Smooth muscle cell (in vitro differentiated cells): ENCODE results near the gene CHD9. TPM values are rescaled to one million over a fixed set of nuclear protein-coding genes. Genes with fewer than 3 reads are reported as not detected.
"Not testable (repeated sequence)": the region's sequence is repeated elsewhere in the genome, so short reads cannot be mapped to it uniquely, and the experiment has no call there.

Experiments
- DNase-seq: peaks from one replicate; lab custom pipeline; 2025; ENCODE audit not compliant: unreplicated experiment; lab: John Stamatoyannopoulos, UW
- H2AFZ ChIP-seq: fragments of 200-600 bp; sonication (generic); 2 replicates; pipeline ENCODE4 v1.6.0; 2016; ENCODE audit warnings: antibody characterized with exemption, low read depth, mild to moderate bottlenecking
- H3F3A ChIP-seq: fragments of 200-600 bp; sonication (generic); 2 replicates; pipeline ENCODE4 v1.6.0; 2017; ENCODE audit warnings: antibody characterized with exemption, low read depth
- H3K27ac ChIP-seq: fragments of 200-600 bp; sonication (generic); 2 replicates; pipeline ENCODE4 v1.5.1; 2016; ENCODE audit warnings: low read depth, mild to moderate bottlenecking
- H3K27me3 ChIP-seq: fragments of 200-600 bp; sonication (generic); 2 replicates; pipeline ENCODE4 v1.6.1; 2016; ENCODE audit warnings: low read depth, mild to moderate bottlenecking
- H3K36me3 ChIP-seq: fragments of 200-600 bp; sonication (generic); 2 replicates; pipeline ENCODE4 v1.5.1; 2016; ENCODE audit warnings: low read depth
- H3K4me1 ChIP-seq: fragments of 200-600 bp; sonication (generic); 2 replicates; pipeline ENCODE4 v1.5.1; 2016; ENCODE audit warnings: low read depth
- H3K4me2 ChIP-seq: fragments of 200-600 bp; sonication (generic); 2 replicates; pipeline ENCODE4 v1.6.0; 2016; ENCODE audit warnings: mild to moderate bottlenecking
- H3K4me3 ChIP-seq: fragments of 200-600 bp; sonication (generic); 2 replicates; pipeline ENCODE4 v1.5.1; 2016; ENCODE audit warnings: mild to moderate bottlenecking
- H3K79me2 ChIP-seq: fragments of 200-600 bp; sonication (generic); 2 replicates; pipeline ENCODE4 v1.6.0; 2016; ENCODE audit warnings: low read depth, mild to moderate bottlenecking
- H3K9ac ChIP-seq: fragments of 200-600 bp; sonication (generic); 2 replicates; pipeline ENCODE4 v1.6.0; 2016; ENCODE audit warnings: low read depth
- H3K9me3 ChIP-seq: fragments of 200-600 bp; sonication (generic); replicated peaks from 2 replicates; pipeline ENCODE4 v1.5.1; 2016; ENCODE audit warnings: low read depth
- H4K20me1 ChIP-seq: fragments of 200-600 bp; sonication (generic); 2 replicates; pipeline ENCODE4 v1.6.0; 2016; ENCODE audit warnings: low read depth
- WGBS: methylation state at CpG from one replicate; pipeline ENCODE4 v1.1.7; 2016; ENCODE audit warnings: low lambda C conversion rate; 5-methylcytosine and 5-hydroxymethylcytosine counted together
- polyA plus RNA-seq: library from polyadenylated mRNA; unstranded; fragments of >200 nt; fragmentation: Nextera tagmentation; extraction: Ambion mirVana; gene quantifications from 2 replicates; pipeline ENCODE4 v1.2.1, GENCODE V29; 2016
- total RNA-seq: library from RNA; depleted of rRNA; stranded (reverse); fragments of >200 nt; gene quantifications from 2 replicates; pipeline ENCODE4 v1.2.3, GENCODE V29; 2014
- TF ChIP-seq, protein P1 (sequence below): fragments of 200-600 bp; sonication (generic); IDR thresholded peaks from 2 replicates; pipeline ENCODE4 v1.5.1; 2017; ENCODE audit warnings: borderline replicate concordance, mild to moderate bottlenecking, antibody characterized with exemption; ENCODE audit not compliant: insufficient read depth, poor library complexity, severe bottlenecking

Gene CHD9
- total and polyA plus RNA-seq, 2 experiments from 2014 or later = 43.7 to 117 TPM

DNA sequence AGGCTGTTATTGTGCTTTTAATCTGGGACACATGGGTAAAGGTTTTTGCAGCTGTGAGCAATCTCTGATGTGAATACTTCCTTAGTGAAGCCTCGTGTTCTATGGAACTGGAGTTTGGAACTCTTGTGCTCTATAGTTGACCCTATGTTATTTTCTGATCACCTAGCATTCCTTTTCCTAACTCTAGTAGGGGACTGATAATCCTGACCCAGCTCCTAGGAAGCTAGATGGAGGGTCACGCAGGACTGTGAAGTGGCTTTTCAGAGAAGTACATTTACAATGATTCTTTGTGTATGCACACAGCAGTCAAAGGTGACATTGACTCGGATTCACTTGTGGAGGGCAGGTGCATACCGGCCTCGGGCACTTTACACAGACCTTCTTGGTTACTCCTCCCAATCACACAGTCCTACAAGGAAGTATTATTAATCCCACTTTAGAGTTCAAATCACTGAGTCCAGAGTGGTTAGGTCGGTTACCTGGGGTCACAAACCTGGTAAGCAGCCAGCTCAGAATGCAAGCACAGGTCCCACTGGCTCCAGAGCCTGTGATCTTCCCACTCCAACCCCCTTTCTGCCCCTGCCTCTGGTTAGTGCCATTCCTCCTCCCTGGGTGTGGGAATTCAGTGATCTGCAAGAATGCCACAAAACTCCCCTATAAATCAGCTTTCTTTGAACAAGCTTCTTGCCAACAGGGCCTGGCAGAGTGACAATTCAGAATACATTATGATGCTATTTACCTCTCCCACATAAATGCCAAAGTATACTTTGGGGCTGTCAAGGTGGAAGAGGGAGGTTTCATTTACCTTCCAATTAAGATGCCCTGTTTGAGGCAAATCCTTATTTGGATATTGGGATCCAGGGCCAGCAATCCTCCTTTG is 9.2 kb upstream of the CHD9 start:
- DNase-seq = no peak
- Histone ChIP-seq H3K27ac (no peak overlapping the region), H4K20me1 (no peaks in the 10 kb centered on the region), H3K4me3 (no peak overlapping the region), H3K27me3 (no peaks in the 10 kb centered on the region), H3F3A (peaks cover 11% of the 10 kb centered on the region), H3K4me1 (peaks cover 31% of the 10 kb centered on the region), H3K9ac (no peak overlapping the region), H3K36me3 (no peaks in the 10 kb centered on the region), H3K4me2 (no peak overlapping the region), H3K9me3 (no peaks in the 10 kb centered on the region), H3K79me2 (no peaks in the 10 kb centered on the region), H2AFZ (no peak overlapping the region)
- WGBS = 88% methylated on average over 6 of the region's 6 CpGs
- TF ChIP-seq, protein P1, sequence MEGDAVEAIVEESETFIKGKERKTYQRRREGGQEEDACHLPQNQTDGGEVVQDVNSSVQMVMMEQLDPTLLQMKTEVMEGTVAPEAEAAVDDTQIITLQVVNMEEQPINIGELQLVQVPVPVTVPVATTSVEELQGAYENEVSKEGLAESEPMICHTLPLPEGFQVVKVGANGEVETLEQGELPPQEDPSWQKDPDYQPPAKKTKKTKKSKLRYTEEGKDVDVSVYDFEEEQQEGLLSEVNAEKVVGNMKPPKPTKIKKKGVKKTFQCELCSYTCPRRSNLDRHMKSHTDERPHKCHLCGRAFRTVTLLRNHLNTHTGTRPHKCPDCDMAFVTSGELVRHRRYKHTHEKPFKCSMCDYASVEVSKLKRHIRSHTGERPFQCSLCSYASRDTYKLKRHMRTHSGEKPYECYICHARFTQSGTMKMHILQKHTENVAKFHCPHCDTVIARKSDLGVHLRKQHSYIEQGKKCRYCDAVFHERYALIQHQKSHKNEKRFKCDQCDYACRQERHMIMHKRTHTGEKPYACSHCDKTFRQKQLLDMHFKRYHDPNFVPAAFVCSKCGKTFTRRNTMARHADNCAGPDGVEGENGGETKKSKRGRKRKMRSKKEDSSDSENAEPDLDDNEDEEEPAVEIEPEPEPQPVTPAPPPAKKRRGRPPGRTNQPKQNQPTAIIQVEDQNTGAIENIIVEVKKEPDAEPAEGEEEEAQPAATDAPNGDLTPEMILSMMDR = no peak

DNA sequence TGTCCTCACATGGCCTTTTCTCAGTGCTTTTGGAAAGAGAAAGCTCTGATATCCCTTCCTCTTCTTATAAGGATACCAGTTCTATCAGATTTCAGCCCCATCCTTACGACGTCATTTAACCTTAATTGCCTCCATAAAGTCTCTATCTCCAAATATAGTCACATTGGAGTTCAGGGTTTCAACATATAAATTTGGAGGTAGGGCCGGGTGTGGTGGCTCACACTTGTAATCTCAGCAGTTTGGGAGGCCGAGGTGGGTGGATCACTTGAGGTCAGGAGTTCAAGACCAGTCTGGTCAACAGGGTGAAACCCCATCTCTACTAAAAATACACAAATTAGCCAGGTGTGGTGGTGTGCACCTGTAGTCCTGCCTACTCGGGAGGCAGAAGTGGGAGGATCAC is 7.3 kb upstream of the CHD9 start:
- H4K20me1 ChIP-seq, H3K27ac ChIP-seq, H3K4me3 ChIP-seq, H3K27me3 ChIP-seq, H3K9me3 ChIP-seq, H3K36me3 ChIP-seq, H3F3A ChIP-seq, H3K4me2 ChIP-seq, H2AFZ ChIP-seq, H3K9ac ChIP-seq, H3K79me2 ChIP-seq, DNase-seq: not testable (repeated sequence)
- H3K4me1 ChIP-seq = peaks cover 24% of the 10 kb centered on the region
- 93% methylated on average over 5 of the region's 5 CpGs for WGBS

DNA sequence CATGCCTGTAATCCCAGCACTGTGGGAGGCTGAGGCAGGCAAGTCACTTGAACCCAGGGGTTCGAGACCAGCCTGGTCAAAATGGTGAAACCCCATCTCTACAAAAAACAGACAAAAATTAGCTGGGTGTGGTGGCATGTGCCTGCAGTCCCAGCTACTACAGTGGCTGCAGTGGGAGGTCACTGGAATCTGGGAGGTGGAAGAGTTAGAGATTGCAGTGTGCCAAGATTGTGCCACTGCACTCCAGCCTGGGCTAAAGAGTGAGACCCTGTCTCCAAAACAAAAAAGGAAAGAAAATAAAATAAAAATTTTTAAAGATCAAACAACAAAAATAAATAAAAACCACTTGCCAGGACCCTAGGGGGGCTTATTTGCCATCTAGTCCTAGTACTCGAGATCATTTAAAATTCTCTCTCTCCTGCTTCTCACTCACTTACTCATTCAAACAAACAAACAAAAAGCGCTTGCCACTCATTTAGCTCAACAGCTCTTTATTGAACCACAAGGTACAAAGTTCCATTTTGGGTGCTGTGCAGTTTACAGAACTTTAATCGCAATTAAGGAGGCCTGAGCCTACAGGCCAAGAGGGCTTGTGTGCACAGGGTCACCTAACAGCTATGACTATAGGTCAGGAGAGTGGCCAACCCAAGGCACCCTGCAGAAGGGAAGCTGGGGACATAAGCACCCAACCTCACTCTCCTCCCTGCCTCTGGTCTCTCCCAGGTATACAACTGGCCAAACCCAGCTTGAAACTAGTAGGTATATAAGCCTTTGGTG is 6.5 kb upstream of the CHD9 start:
- no peak overlapping the region for H3K4me3 ChIP-seq
- no peak overlapping the region for H3K27ac ChIP-seq
- no peaks in the 10 kb centered on the region for H3K9me3 ChIP-seq
- peaks cover 16% of the 10 kb centered on the region for H3K4me1 ChIP-seq
- no peak for DNase-seq
- no peaks in the 10 kb centered on the region for H3K79me2 ChIP-seq
- H3K27me3 ChIP-seq = no peaks in the 10 kb centered on the region
- 96% methylated on average over 4 of the region's 4 CpGs for WGBS
- no peak overlapping the region for H3K9ac ChIP-seq
- H3K4me2 ChIP-seq = no peak overlapping the region
- H3K36me3 ChIP-seq = no peaks in the 10 kb centered on the region
- TF ChIP-seq, protein P1 = no peak
- H4K20me1 ChIP-seq = no peaks in the 10 kb centered on the region
- no peaks in the 10 kb centered on the region for H3F3A ChIP-seq
- no peak overlapping the region for H2AFZ ChIP-seq

DNA sequence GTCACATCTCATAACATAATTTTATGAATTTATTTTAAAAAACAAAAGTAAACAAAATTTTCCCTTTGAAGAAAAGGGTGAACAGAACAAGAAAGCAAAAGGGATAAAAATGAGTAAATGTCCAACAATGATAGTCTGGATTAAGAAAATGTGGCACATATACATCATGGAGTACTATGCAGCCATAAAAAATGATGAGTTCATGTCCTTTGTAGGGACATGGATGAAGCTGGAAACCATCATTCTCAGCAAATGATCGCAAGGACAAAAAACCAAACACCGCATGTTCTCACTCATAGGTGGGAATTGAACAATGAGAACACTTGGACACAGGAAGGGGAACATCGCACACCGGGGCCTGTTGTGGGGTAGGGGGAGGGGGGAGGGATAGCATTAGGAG is 3.5 kb upstream of the CHD9 start:
- not testable (repeated sequence) for H3K79me2 ChIP-seq, H2AFZ ChIP-seq, DNase-seq, H3K36me3 ChIP-seq, H3K9ac ChIP-seq, H3K4me3 ChIP-seq, H3K27ac ChIP-seq, H3K27me3 ChIP-seq, H4K20me1 ChIP-seq, H3F3A ChIP-seq, H3K4me2 ChIP-seq, H3K9me3 ChIP-seq
- peaks cover 11% of the 10 kb centered on the region for H3K4me1 ChIP-seq
- WGBS = 100% methylated on average over 2 of the region's 4 CpGs
